RWPE1 (cell line): ENCODE measurements around the gene CACNG6.

Experiments used
- CTCF ChIA-PET: fragments of 350-600 bp; sonication (Branson Sonifier 250); formaldehyde crosslinking; extraction: SDS; loops from one replicate; lab custom pipeline; 2021; lab: Yijun Ruan, JAX
- POLR2A ChIA-PET: fragments of 400-600 bp; formaldehyde crosslinking; extraction: SDS; loops from one replicate; lab custom pipeline; 2020; ENCODE audit warnings: antibody characterized with exemption; ENCODE audit not compliant: low non-redundant PET; lab: Yijun Ruan, JAX
- DNase-seq: peaks from one replicate; pipeline ENCODE4 v3.0.0; 2012; ENCODE audit warnings: low spot score
- H3K27ac ChIP-seq: fragments of 450-650 bp; 2 replicates; pipeline ENCODE4 v1.5.1; 2017
- CTCF ChIP-seq: fragments of 450-650 bp; conservative IDR thresholded peaks from 2 replicates; pipeline ENCODE4 v1.5.1; 2017; ENCODE audit warnings: low read depth, mild to moderate bottlenecking

CACNG6 gene

GRCh38 chr19:53998223-53998622 lies 6.8 kb downstream of the CACNG6 start:
- no peak for DNase-seq
- TF ChIP-seq CTCF: no peak
- ChIA-PET POLR2A (no interaction called here), CTCF (interaction anchor here (1.4 kb wide), 1 partner anchor 32 kb away, joined by 4 read pairs; no protein-coding TSS in a partner anchor)
- H3K27ac ChIP-seq: no peak overlapping the region

- TF ChIP-seq CTCF: no peak
- ChIA-PET POLR2A (no interaction called here), CTCF (no interaction called here)
- no peak overlapping the region for H3K27ac ChIP-seq
- no peak for DNase-seq
Measured at GRCh38 chr19:53999694-54000093, 8.3 kb downstream of the CACNG6 start.

GRCh38 chr19:54001496-54001895 lies 10.1 kb downstream of the CACNG6 start:
- DNase-seq: no peak
- no peak overlapping the region for H3K27ac ChIP-seq
- ChIA-PET POLR2A (no interaction called here), CTCF (no interaction called here)
- TF ChIP-seq CTCF: no peak

- POLR2A ChIA-PET: no interaction called here
- DNase-seq: no peak
- CTCF ChIA-PET: interaction anchor here (0.8 kb wide), 1 partner anchor 22 kb away, joined by 4 read pairs; no protein-coding TSS in a partner anchor
- H3K27ac ChIP-seq: no peak overlapping the region
- TF ChIP-seq CTCF: no peak
Measured at GRCh38 chr19:54002495-54003315, 11.3 kb downstream of the CACNG6 start.

GRCh38 chr19:54009440-54009839 lies 18.0 kb downstream of the CACNG6 start:
- POLR2A ChIA-PET: no interaction called here
- CTCF ChIA-PET: interaction anchor here (0.6 kb wide), 1 partner anchor 140 kb away, joined by 4 read pairs; no protein-coding TSS in a partner anchor

GRCh38 chr19:54010474-54010873 lies 19.0 kb downstream of the CACNG6 start:
- CTCF ChIA-PET: interaction anchor here (0.6 kb wide), 1 partner anchor 13 kb away, joined by 8 read pairs; no protein-coding TSS in a partner anchor
- no peak for TF ChIP-seq CTCF
- H3K27ac ChIP-seq: no peak overlapping the region
- DNase-seq: no peak
- POLR2A ChIA-PET: no interaction called here

More at GRCh38 chr19:54009440-54009839, 18.0 kb downstream of the CACNG6 start:
- H3K27ac ChIP-seq: no peak overlapping the region
- no peak for DNase-seq
- TF ChIP-seq CTCF: no peak
